H4 (cell line): ENCODE data around the gene IFITM10. TPM values are rescaled to one million over a fixed set of nuclear protein-coding genes. Genes with fewer than 3 reads are reported as not detected.

Source experiments
- DNase-seq: peaks from one replicate; pipeline ENCODE4 v3.0.0-alpha.2; 2015; ENCODE audit warnings: low spot score
- total RNA-seq: library from RNA; depleted of rRNA; stranded (reverse); fragments of >200 nt; shearing (Covaris generic); gene quantifications from 2 replicates; pipeline ENCODE4 v1.2.3, GENCODE V29; 2014

Gene IFITM10
- total RNA-seq, 1 experiment from 2014 or later, result 2.0 TPM

- no peak for DNase-seq
These were observed 2.5 kb upstream of the IFITM10 start for GRCh38 chr11:1752907-1753228.

- DNase-seq, result no peak
These were observed 1.9 kb upstream of the IFITM10 start for GRCh38 chr11:1751999-1752906.

GRCh38 chr11:1751531-1751921, 1.1 kb upstream of the IFITM10 start:
- no peak for DNase-seq

- no peak for DNase-seq
These were observed 590 bp upstream of the IFITM10 start for GRCh38 chr11:1750840-1751530.

- DNase-seq, result peak; percentile 95
These were observed 722 bp downstream of the IFITM10 start for GRCh38 chr11:1749395-1750351.

GRCh38 chr11:1748636-1749394, 1.6 kb downstream of the IFITM10 start:
- DNase-seq, result no peak

GRCh38 chr11:1747753-1748635, 2.4 kb downstream of the IFITM10 start:
- DNase-seq, result no peak

GRCh38 chr11:1746956-1747752, 3.2 kb downstream of the IFITM10 start:
- no peak for DNase-seq

- DNase-seq, result peak; percentile 64
These were observed 3.9 kb downstream of the IFITM10 start for GRCh38 chr11:1746511-1746931.

GRCh38 chr11:1745701-1746320, 4.6 kb downstream of the IFITM10 start:
- no peak for DNase-seq

- no peak for DNase-seq
These were observed 5.3 kb downstream of the IFITM10 start for GRCh38 chr11:1744891-1745700.

GRCh38 chr11:1744137-1744886, 6.1 kb downstream of the IFITM10 start:
- no peak for DNase-seq

GRCh38 chr11:1743585-1744136, 6.7 kb downstream of the IFITM10 start:
- no peak for DNase-seq

GRCh38 chr11:1742869-1743584, 7.4 kb downstream of the IFITM10 start:
- no peak for DNase-seq

GRCh38 chr11:1742371-1742770, 8.0 kb downstream of the IFITM10 start:
- DNase-seq, result no peak

- no peak for DNase-seq
These were observed 8.7 kb downstream of the IFITM10 start for GRCh38 chr11:1741741-1742140.
